Hepatocyte (in vitro differentiated cells): ENCODE measurements around the gene ZNF581. TPM values are rescaled to one million over a fixed set of nuclear protein-coding genes. Genes with fewer than 3 reads are reported as not detected.

Source experiments
- DNase-seq: peaks from one replicate; pipeline ENCODE4 v3.0.0-alpha.2; 2016; ENCODE audit warnings: low spot score
- H2AFZ ChIP-seq: fragments of 200-600 bp; sonication (generic); 2 replicates; pipeline ENCODE4 v1.6.0; 2016; ENCODE audit warnings: antibody characterized with exemption, mild to moderate bottlenecking
- H3K27ac ChIP-seq: fragments of 200-600 bp; sonication (generic); 2 replicates; pipeline ENCODE4 v1.5.1; 2016; ENCODE audit warnings: mild to moderate bottlenecking
- H3K27me3 ChIP-seq: fragments of 200-600 bp; sonication (generic); 2 replicates; pipeline ENCODE4 v1.6.1; 2016
- H3K36me3 ChIP-seq: fragments of 200-600 bp; sonication (generic); replicated peaks from 2 replicates; pipeline ENCODE4 v1.5.1; 2016; ENCODE audit warnings: low read depth; ENCODE audit not compliant: insufficient read depth
- H3K4me1 ChIP-seq: fragments of 200-600 bp; sonication (generic); 2 replicates; pipeline ENCODE4 v1.5.1; 2016; ENCODE audit warnings: mild to moderate bottlenecking, moderate library complexity; ENCODE audit not compliant: insufficient read depth
- H3K4me2 ChIP-seq: fragments of 200-600 bp; sonication (generic); 2 replicates; pipeline ENCODE4 v1.6.0; 2016
- H3K4me3 ChIP-seq: fragments of 200-600 bp; sonication (generic); 2 replicates; pipeline ENCODE4 v1.5.1; 2016; ENCODE audit warnings: mild to moderate bottlenecking
- H3K79me2 ChIP-seq: fragments of 200-600 bp; sonication (generic); 2 replicates; pipeline ENCODE4 v1.6.0; 2017; ENCODE audit warnings: mild to moderate bottlenecking
- H3K9me2 ChIP-seq: fragments of 200-600 bp; sonication (generic); replicated peaks from 2 replicates; pipeline ENCODE4 v1.6.0; 2017; ENCODE audit warnings: mild to moderate bottlenecking; ENCODE audit not compliant: insufficient read depth
- H3K9me3 ChIP-seq: fragments of 200-600 bp; sonication (generic); 2 replicates; pipeline ENCODE4 v1.5.1; 2016; ENCODE audit warnings: low read depth, mild to moderate bottlenecking
- H4K20me1 ChIP-seq: fragments of 200-600 bp; sonication (generic); 2 replicates; pipeline ENCODE4 v1.6.0; 2016; ENCODE audit warnings: mild to moderate bottlenecking; ENCODE audit not compliant: insufficient read depth, poor library complexity, severe bottlenecking
- EZH2 ChIP-seq: fragments of 200-600 bp; sonication (generic); IDR thresholded peaks from 2 replicates; pipeline ENCODE4 v1.6.1; 2016; ENCODE audit warnings: antibody characterized with exemption, mild to moderate bottlenecking, borderline replicate concordance
- EZH2phosphoT487 ChIP-seq: fragments of 200-600 bp; sonication (generic); IDR thresholded peaks from one replicate; pipeline ENCODE4 v1.6.1; 2018; ENCODE audit warnings: antibody characterized with exemption, mild to moderate bottlenecking, low read depth, moderate library complexity; ENCODE audit not compliant: unreplicated experiment, severe bottlenecking
- WGBS: methylation state at CpG from one replicate; pipeline ENCODE4 v1.1.6; 2016; ENCODE audit warnings: low lambda C conversion rate; ENCODE audit errors: missing lambda C conversion rate; 5-methylcytosine and 5-hydroxymethylcytosine counted together
- polyA plus RNA-seq: library from polyadenylated mRNA; unstranded; fragments of >200 nt; fragmentation: Nextera tagmentation; extraction: Ambion mirVana; gene quantifications from 2 replicates; pipeline ENCODE4 v1.2.1, GENCODE V29; 2016
- total RNA-seq: library from RNA; depleted of rRNA; stranded (reverse); fragments of >200 nt; gene quantifications from 2 replicates; pipeline ENCODE4 v1.2.3, GENCODE V29; 2014
- TF ChIP-seq, protein P1 (sequence below): fragments of 200-600 bp; sonication (generic); IDR thresholded peaks from 2 replicates; pipeline ENCODE4 v1.5.1; 2016; ENCODE audit warnings: antibody characterized with exemption, mild to moderate bottlenecking; ENCODE audit not compliant: poor library complexity

ZNF581 gene
- total and polyA plus RNA-seq, 2 experiments from 2014 or later = 12.2 to 22.5 TPM

DNA sequence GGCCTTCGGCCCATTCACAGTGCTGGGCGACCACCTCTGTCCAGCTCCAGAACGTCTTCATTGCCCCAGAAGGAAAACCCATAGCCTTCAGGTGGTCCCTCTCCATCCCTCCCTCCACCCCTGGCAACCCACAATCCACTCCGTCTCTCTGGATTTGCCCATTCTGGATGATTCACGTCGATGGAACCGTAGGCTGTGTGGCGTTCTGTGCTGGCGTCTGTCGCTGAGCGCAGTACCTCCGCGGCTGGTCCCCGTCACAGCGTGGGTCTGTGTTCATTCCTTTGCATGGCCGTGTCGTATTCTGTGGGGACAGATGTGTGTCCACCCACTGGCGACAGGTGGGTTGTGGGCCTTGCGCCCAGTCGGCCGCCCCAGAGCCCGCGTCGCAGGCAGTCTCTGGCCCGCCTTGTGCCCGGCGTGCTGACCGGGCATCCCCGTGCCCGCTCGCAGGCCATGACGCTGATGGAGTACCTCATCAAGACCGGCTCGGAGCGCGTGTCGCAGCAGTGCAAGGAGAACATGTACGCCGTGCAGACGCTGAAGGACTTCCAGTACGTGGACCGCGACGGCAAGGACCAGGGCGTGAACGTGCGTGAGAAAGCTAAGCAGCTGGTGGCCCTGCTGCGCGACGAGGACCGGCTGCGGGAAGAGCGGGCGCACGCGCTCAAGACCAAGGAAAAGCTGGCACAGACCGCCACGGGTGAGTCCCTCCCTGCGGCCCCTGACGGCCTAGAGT, 41.7 kb downstream of the ZNF581 start:
- no peak overlapping the region for H2AFZ ChIP-seq
- H3K4me2 ChIP-seq = peak overlapping the region; percentile 69
- no peak overlapping the region for H3K4me3 ChIP-seq
- 98% methylated on average over 51 of the region's 60 CpGs for WGBS
- no peaks in the 10 kb centered on the region for H3K36me3 ChIP-seq
- peak overlapping the region; percentile 98 for H3K27ac ChIP-seq
- no peaks in the 10 kb centered on the region for H3K27me3 ChIP-seq
- H3K4me1 ChIP-seq = peaks cover 25% of the 10 kb centered on the region
- no peaks in the 10 kb centered on the region for H3K9me2 ChIP-seq
- H3K9me3 ChIP-seq = no peaks in the 10 kb centered on the region
- peaks cover 69% of the 10 kb centered on the region for H3K79me2 ChIP-seq
- TF ChIP-seq EZH2 (no peak), EZH2phosphoT487 (no peak)
- TF ChIP-seq, protein P1, sequence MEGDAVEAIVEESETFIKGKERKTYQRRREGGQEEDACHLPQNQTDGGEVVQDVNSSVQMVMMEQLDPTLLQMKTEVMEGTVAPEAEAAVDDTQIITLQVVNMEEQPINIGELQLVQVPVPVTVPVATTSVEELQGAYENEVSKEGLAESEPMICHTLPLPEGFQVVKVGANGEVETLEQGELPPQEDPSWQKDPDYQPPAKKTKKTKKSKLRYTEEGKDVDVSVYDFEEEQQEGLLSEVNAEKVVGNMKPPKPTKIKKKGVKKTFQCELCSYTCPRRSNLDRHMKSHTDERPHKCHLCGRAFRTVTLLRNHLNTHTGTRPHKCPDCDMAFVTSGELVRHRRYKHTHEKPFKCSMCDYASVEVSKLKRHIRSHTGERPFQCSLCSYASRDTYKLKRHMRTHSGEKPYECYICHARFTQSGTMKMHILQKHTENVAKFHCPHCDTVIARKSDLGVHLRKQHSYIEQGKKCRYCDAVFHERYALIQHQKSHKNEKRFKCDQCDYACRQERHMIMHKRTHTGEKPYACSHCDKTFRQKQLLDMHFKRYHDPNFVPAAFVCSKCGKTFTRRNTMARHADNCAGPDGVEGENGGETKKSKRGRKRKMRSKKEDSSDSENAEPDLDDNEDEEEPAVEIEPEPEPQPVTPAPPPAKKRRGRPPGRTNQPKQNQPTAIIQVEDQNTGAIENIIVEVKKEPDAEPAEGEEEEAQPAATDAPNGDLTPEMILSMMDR = no peak
- DNase-seq = no peak
- peaks cover 28% of the 10 kb centered on the region for H4K20me1 ChIP-seq

DNA sequence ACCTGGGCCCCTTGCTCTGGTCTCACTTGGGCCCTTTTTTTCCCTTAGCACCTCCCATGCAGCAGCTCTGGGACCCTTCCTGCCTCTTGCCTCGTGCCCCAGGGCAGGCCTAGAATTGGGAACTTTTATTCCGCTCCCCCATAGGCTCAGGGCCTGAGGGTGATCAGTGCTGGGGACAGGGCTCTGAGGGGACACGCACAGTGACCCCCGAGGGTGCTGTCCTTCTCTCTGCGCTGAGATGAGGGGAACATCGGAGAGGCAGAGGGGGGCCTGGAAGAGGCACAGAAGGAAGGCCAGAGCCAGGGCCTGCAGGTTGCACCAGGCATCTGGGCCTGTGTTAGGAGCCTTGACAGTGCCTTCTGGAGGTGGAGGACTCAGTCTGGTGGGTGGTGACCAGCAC, 42.3 kb downstream of the ZNF581 start:
- Histone ChIP-seq H3K27ac (peak overlapping the region; percentile 98), H2AFZ (no peak overlapping the region), H4K20me1 (peaks cover 28% of the 10 kb centered on the region), H3K9me2 (no peaks in the 10 kb centered on the region), H3K79me2 (peaks cover 66% of the 10 kb centered on the region), H3K27me3 (no peaks in the 10 kb centered on the region), H3K9me3 (no peaks in the 10 kb centered on the region), H3K4me3 (no peak overlapping the region), H3K36me3 (no peaks in the 10 kb centered on the region), H3K4me1 (peaks cover 25% of the 10 kb centered on the region), H3K4me2 (no peak overlapping the region)
- WGBS = 96% methylated on average over 6 of the region's 6 CpGs
- DNase-seq = no peak
- TF ChIP-seq, protein P1 = no peak
- TF ChIP-seq EZH2 (no peak), EZH2phosphoT487 (no peak)

DNA sequence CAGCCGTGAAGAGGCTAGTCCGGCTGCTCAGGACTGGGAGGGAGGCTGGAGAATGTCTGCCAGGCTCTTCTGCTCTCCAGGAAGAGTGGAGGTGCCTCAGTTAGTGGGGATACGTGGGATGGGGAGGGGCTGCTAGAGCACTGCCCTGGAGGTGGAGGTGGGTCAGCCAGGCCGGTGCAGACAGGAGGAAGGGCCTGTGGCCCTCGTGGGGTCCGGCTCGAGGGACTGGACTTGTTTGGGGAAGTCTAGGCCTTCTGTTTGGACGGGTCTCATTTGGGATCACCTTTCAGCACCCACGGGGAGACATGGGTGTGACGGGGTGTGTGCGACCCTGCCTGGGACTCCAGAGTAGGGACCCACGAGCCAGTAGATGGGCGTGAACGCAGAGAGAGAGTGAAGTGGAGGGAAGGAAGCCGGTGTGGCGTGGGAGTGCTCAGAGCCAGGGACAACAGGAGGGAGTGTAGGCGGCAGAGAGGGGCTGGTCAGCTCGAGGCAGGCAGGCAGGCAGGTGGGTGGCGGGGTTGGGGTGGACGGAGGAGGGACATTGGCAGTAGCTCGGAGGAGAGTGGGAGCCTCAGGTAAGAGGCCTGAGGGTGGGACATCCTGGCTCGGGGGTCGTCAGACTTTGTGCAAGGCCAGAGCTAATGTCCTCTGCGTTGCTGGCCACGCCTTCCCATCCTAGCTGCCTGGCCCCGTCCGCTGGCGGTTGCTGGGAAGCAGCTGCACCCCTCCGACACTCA, 43.0 kb downstream of the ZNF581 start:
- Histone ChIP-seq H2AFZ (no peak overlapping the region), H4K20me1 (peaks cover 22% of the 10 kb centered on the region), H3K9me3 (no peaks in the 10 kb centered on the region), H3K4me2 (no peak overlapping the region), H3K79me2 (peaks cover 59% of the 10 kb centered on the region), H3K27me3 (no peaks in the 10 kb centered on the region), H3K9me2 (no peaks in the 10 kb centered on the region), H3K4me3 (no peak overlapping the region), H3K36me3 (no peaks in the 10 kb centered on the region), H3K27ac (peak overlapping the region; percentile 98), H3K4me1 (peaks cover 25% of the 10 kb centered on the region)
- DNase-seq = no peak
- TF ChIP-seq, protein P1 = no peak
- TF ChIP-seq EZH2 (no peak), EZH2phosphoT487 (no peak)
- WGBS = 95% methylated on average over 29 of the region's 29 CpGs
